GM12872 (cell line): ENCODE measurements around the gene BSX.
A peak's percentile ranks its signal among the peaks of the same experiment; 100 is the strongest.

Source experiments
- CTCF ChIP-seq: IDR thresholded peaks from 3 replicates; pipeline ENCODE4 v1.5.1; 2011; ENCODE audit warnings: low read depth, mild to moderate bottlenecking, low read length, moderate library complexity; ENCODE audit not compliant: insufficient read depth

The BSX gene

GRCh38 chr11:122981388-122982264 lies at the start of gene BSX:
Gene BSX, minus strand, starts transcription at chr11:122981834. Its CDS starts 163 bp downstream, at chr11:122981671.
- TF ChIP-seq CTCF: no peak

- no peak for TF ChIP-seq CTCF
Measured at GRCh38 chr11:123030517-123030916, 48.9 kb upstream of the BSX start.

GRCh38 chr11:123020968-123021367 lies 39.3 kb upstream of the BSX start:
- TF ChIP-seq CTCF: peak; percentile 67

- no peak for TF ChIP-seq CTCF
Measured at GRCh38 chr11:123018702-123019101, 37.1 kb upstream of the BSX start.

- no peak for TF ChIP-seq CTCF
Measured at GRCh38 chr11:123011510-123011909, 29.9 kb upstream of the BSX start.

- no peak for TF ChIP-seq CTCF
Measured at GRCh38 chr11:123006860-123007542, 25.4 kb upstream of the BSX start.

GRCh38 chr11:123000721-123001120 lies 19.1 kb upstream of the BSX start:
- no peak for TF ChIP-seq CTCF
